HepG2 (cell line): ENCODE measurements around the gene DDX10. TPM values are rescaled to one million over a fixed set of nuclear protein-coding genes. Genes with fewer than 3 reads are reported as not detected.
A peak's percentile ranks its signal among the peaks of the same experiment; 100 is the strongest.

ENCODE experiments used
- AGO1 ChIP-seq: fragments of 200-400 bp; formaldehyde crosslinking; IDR thresholded peaks from 2 replicates; pipeline ENCODE4 v1.6.1; 2017; ENCODE audit warnings: mild to moderate bottlenecking, low read depth, low read length, moderate library complexity; ENCODE audit not compliant: poor library complexity, severe bottlenecking
- BRD4 ChIP-seq: sonication (generic); formaldehyde crosslinking; IDR thresholded peaks from 2 replicates; pipeline ENCODE4 v1.4.0; 2020; ENCODE audit warnings: missing genetic modification reagents
- FOSL1 ChIP-seq: sonication (generic); formaldehyde crosslinking; IDR thresholded peaks from 2 replicates; pipeline ENCODE4 v1.9.0; 2021; ENCODE audit warnings: missing genetic modification reagents, borderline replicate concordance
- HNF1B ChIP-seq: sonication (generic); formaldehyde crosslinking; IDR thresholded peaks from 2 replicates; pipeline ENCODE4 v1.5.1; 2020; ENCODE audit warnings: mild to moderate bottlenecking, moderate library complexity, missing genetic modification reagents
- KDM4B ChIP-seq: sonication (generic); formaldehyde crosslinking; IDR thresholded peaks from 2 replicates; pipeline ENCODE4 v1.4.0; 2020; ENCODE audit warnings: missing genetic modification reagents
- KLF9 ChIP-seq: IDR thresholded peaks from 2 replicates; pipeline ENCODE4 v1.6.1; 2016; ENCODE audit warnings: low read depth
- NCOA5 ChIP-seq: sonication (generic); formaldehyde crosslinking; IDR thresholded peaks from 2 replicates; pipeline ENCODE4 v1.4.0; 2020; ENCODE audit warnings: missing genetic modification reagents
- PAF1 ChIP-seq: IDR thresholded peaks from 2 replicates; pipeline ENCODE4 v1.6.1; 2016; ENCODE audit warnings: missing genetic modification reagents, missing compliant biosample characterization
- PHF8 ChIP-seq: sonication (generic); formaldehyde crosslinking; IDR thresholded peaks from 2 replicates; pipeline ENCODE4 v1.5.0; 2020; ENCODE audit warnings: missing genetic modification reagents
- SMAD9 ChIP-seq: sonication (generic); formaldehyde crosslinking; IDR thresholded peaks from 2 replicates; pipeline ENCODE4 v1.5.1; 2020; ENCODE audit warnings: mild to moderate bottlenecking, missing genetic modification reagents
- SOX13 ChIP-seq, 3 experiments: fragments of 450-650 bp in 1 of 3; sonication (generic) in 1 of 3; formaldehyde crosslinking in 1 of 3; IDR thresholded peaks in 2 of 3; conservative IDR thresholded peaks in 1 of 3; 2 replicates each; pipeline versions ENCODE4 v1.5.0 to v1.6.1; 2016 to 2020; ENCODE audit warnings: antibody characterized with exemption in 1 of 3, mild to moderate bottlenecking in 1 of 3, missing compliant biosample characterization in 1 of 3, missing genetic modification reagents in 1 of 3, moderate library complexity in 1 of 3
- TEAD3 ChIP-seq: optimal IDR thresholded peaks from 2 replicates; pipeline ENCODE3; 2016; ENCODE audit warnings: borderline replicate concordance
- ZFP91 ChIP-seq: sonication (generic); formaldehyde crosslinking; IDR thresholded peaks from 2 replicates; pipeline ENCODE4 v1.9.0; 2022; ENCODE audit warnings: missing genetic modification reagents, mild to moderate bottlenecking, borderline replicate concordance
- ZHX2 ChIP-seq, 2 experiments: sonication (generic) in 1 of 2; formaldehyde crosslinking in 1 of 2; IDR thresholded peaks; 2 replicates each; pipeline versions ENCODE4 v1.6.1 to v1.9.0; 2014 to 2022; ENCODE audit warnings: antibody characterized with exemption in 1 of 2, borderline replicate concordance in 1 of 2, inconsistent platforms in 1 of 2, low read depth in 1 of 2, missing genetic modification reagents in 1 of 2
- ZNF569 ChIP-seq: sonication (generic); formaldehyde crosslinking; IDR thresholded peaks from 2 replicates; pipeline ENCODE4 v1.5.0; 2020; ENCODE audit warnings: mild to moderate bottlenecking, missing genetic modification reagents, moderate library complexity, borderline replicate concordance
- ZNF572 ChIP-seq: sonication (generic); formaldehyde crosslinking; IDR thresholded peaks from 2 replicates; pipeline ENCODE4 v1.5.1; 2020; ENCODE audit warnings: mild to moderate bottlenecking, missing genetic modification reagents
- ZSCAN20 ChIP-seq: sonication (generic); formaldehyde crosslinking; IDR thresholded peaks from 2 replicates; pipeline ENCODE4 v1.4.0; 2020; ENCODE audit warnings: missing genetic modification reagents, mild to moderate bottlenecking, borderline replicate concordance
- ZSCAN31 ChIP-seq: sonication (generic); formaldehyde crosslinking; IDR thresholded peaks from 2 replicates; pipeline ENCODE4 v1.5.0; 2020; ENCODE audit warnings: low read depth, mild to moderate bottlenecking, missing genetic modification reagents
- polyA plus RNA-seq, 8 experiments: library from polyadenylated mRNA; depleted of rRNA in 3 of 8; stranded (reverse) in 7 of 8; unstranded in 1 of 8; fragments of >200 nt; fragmentation: Illumina TruSeq in 4 of 8; extraction: Trizol in 4 of 8; gene quantifications; 2 replicates each; pipeline versions ENCODE4 v1.2.1 to v1.2.3, GENCODE V29; 2011 to 2016; ENCODE audit warnings: low read depth in 4 of 8, missing spikeins in 1 of 8, mixed read lengths in 1 of 8; ENCODE audit not compliant: insufficient read depth in 1 of 8
- total RNA-seq, 5 experiments: library from RNA; depleted of rRNA; stranded (reverse); fragments of >200 nt; fragmentation: Illumina TruSeq; extraction: Trizol; gene quantifications; 2 replicates each; pipeline ENCODE4 v1.2.3, GENCODE V29; 2016; ENCODE audit warnings: low read depth in 1 of 5

DDX10 gene
- total and polyA plus RNA-seq, 2 of the 13 experiments (the other 11 are each of a cell fraction or from before 2014, with no cell fraction given): 17.0 to 32.0 TPM

- TF ChIP-seq NCOA5 (CRISPR knock-in tag) (no peak), ZHX2 (IDR thresholded peaks at IDR 0.05; ENCODE audit: low read depth) (0 out of 2 replicates have a peak, but pooled peaks have one; percentile 62), ZHX2 (CRISPR knock-in tag; IDR thresholded peaks at IDR 0.05; ENCODE audit: borderline replicate concordance) (no peak), HNF1B (CRISPR knock-in tag) (peak; percentile 54; the same call in 1 of the 2 replicates), TEAD3 (peak; percentile 25), KDM4B (CRISPR knock-in tag) (no peak), FOSL1 (CRISPR knock-in tag) (no peak), SMAD9 (CRISPR knock-in tag) (no peak), KLF9 (no peak), PHF8 (peak; percentile 70), ZNF569 (CRISPR knock-in tag) (no peak), ZSCAN20 (CRISPR knock-in tag) (0 out of 2 replicates have a peak, but pooled peaks have one; percentile 36), AGO1 (no peak), SOX13 (IDR thresholded peaks at IDR 0.05) (no peak), SOX13 (CRISPR knock-in tag; conservative IDR thresholded peaks at IDR 0.05 in 1 of 2, IDR thresholded peaks at IDR 0.05 in 1 of 2) (no peak), ZFP91 (peak; percentile 98), ZSCAN31 (CRISPR knock-in tag) (peak; percentile 56; the same call in 1 of the 2 replicates), ZNF572 (CRISPR knock-in tag) (peak; percentile 62; the same call in 1 of the 2 replicates), BRD4 (CRISPR knock-in tag) (0 out of 2 replicates have a peak, but pooled peaks have one; percentile 35), PAF1 (CRISPR knock-in tag) (no peak)
Observed at GRCh38 chr11:108664730-108665525, at the start of gene DDX10 (continued).
